IPS DF 6.9 (cell line): Measurements from ENCODE around the gene MAS1.
"Not testable (repeated sequence)": the region's sequence is repeated elsewhere in the genome, so short reads cannot be mapped to it uniquely, and the experiment has no call there.

Experiments
- DNase-seq: peaks from one replicate; pipeline ENCODE4 v3.0.0-alpha.2; 2013; ENCODE audit warnings: low read depth, low spot score
- H3K27ac ChIP-seq: one replicate; pipeline ENCODE4 v1.5.1; 2013; ENCODE audit warnings: low read length, control low read depth
- H3K27me3 ChIP-seq: 2 replicates; pipeline ENCODE4 v1.6.1; 2013; ENCODE audit warnings: mild to moderate bottlenecking, low read length; ENCODE audit not compliant: control insufficient read depth, insufficient read depth
- H3K36me3 ChIP-seq: 2 replicates; pipeline ENCODE4 v1.6.1; 2013; ENCODE audit warnings: low read length; ENCODE audit not compliant: control insufficient read depth, insufficient read depth
- H3K4me1 ChIP-seq: 2 replicates; pipeline ENCODE4 v1.6.1; 2013; ENCODE audit warnings: low read length; ENCODE audit not compliant: control insufficient read depth, insufficient read depth
- H3K4me3 ChIP-seq: 2 replicates; pipeline ENCODE4 v1.5.1; 2013; ENCODE audit warnings: mild to moderate bottlenecking, low read length
- H3K9me3 ChIP-seq: 2 replicates; pipeline ENCODE4 v1.6.1; 2013; ENCODE audit warnings: low read length, inconsistent platforms; ENCODE audit not compliant: control insufficient read depth, insufficient read depth
- WGBS: extraction: QIAGEN DNeasy Blood & Tissue Kit; methylation state at CpG from one replicate; pipeline ENCODE4 v1.1.7; 2013; ENCODE audit warnings: mixed read lengths, missing lambda C conversion rate; ENCODE audit not compliant: insufficient read length, insufficient coverage; 5-methylcytosine and 5-hydroxymethylcytosine counted together

MAS1 gene

GRCh38 chr6:159890792-159891191 lies at the start of gene MAS1:
MAS1 (plus strand) TSS chr6:159890988; CDS start chr6:159906956, 15,968 bp downstream.
- Histone ChIP-seq H3K4me1 (no peaks in the 10 kb centered on the region), H3K4me3 (no peak within 1 kb of the TSS), H3K27me3 (no peaks in the 10 kb centered on the region), H3K36me3 (no peaks in the 10 kb centered on the region), H3K9me3 (no peaks in the 10 kb centered on the region), H3K27ac (no peak within 1 kb of the TSS)
- WGBS, result no CpG with 5 or more reads among the region's 7 CpGs
- no peak for DNase-seq

GRCh38 chr6:159842035-159842434 lies 48.8 kb upstream of the MAS1 start:
- Histone ChIP-seq H3K27me3 (no peaks in the 10 kb centered on the region), H3K9me3 (no peaks in the 10 kb centered on the region), H3K4me1 (no peaks in the 10 kb centered on the region), H3K36me3 (no peaks in the 10 kb centered on the region), H3K27ac (no peak overlapping the region), H3K4me3 (no peak overlapping the region)
- no peak for DNase-seq
- WGBS, result no CpG with 5 or more reads among the region's 4 CpGs

GRCh38 chr6:159844737-159845645 lies 45.8 kb upstream of the MAS1 start:
- DNase-seq, result no peak
- H3K36me3 ChIP-seq, result no peaks in the 10 kb centered on the region

GRCh38 chr6:159848552-159848951 lies 42.2 kb upstream of the MAS1 start:
- not testable (repeated sequence) for H3K9me3 ChIP-seq, H3K27ac ChIP-seq, H3K36me3 ChIP-seq, H3K27me3 ChIP-seq, DNase-seq, H3K4me1 ChIP-seq, H3K4me3 ChIP-seq
- no CpG with 5 or more reads among the region's 5 CpGs for WGBS

More at GRCh38 chr6:159844737-159845645, 45.8 kb upstream of the MAS1 start:
- no CpG with 5 or more reads among the region's 13 CpGs for WGBS
- Histone ChIP-seq H3K27ac (no peak overlapping the region), H3K4me1 (no peaks in the 10 kb centered on the region), H3K4me3 (no peak overlapping the region), H3K27me3 (no peaks in the 10 kb centered on the region), H3K9me3 (no peaks in the 10 kb centered on the region)

GRCh38 chr6:159849851-159850250 lies 40.9 kb upstream of the MAS1 start:
- H3K27ac ChIP-seq, H3K9me3 ChIP-seq, H3K27me3 ChIP-seq, DNase-seq, H3K4me3 ChIP-seq, H3K36me3 ChIP-seq, H3K4me1 ChIP-seq: not testable (repeated sequence)
- no CpG with 5 or more reads among the region's 1 CpG for WGBS

GRCh38 chr6:159852877-159853276 lies 37.9 kb upstream of the MAS1 start:
- no peak for DNase-seq

GRCh38 chr6:159853754-159854153 lies 37.0 kb upstream of the MAS1 start:
- H3K9me3 ChIP-seq, result no peaks in the 10 kb centered on the region
- no peaks in the 10 kb centered on the region for H3K36me3 ChIP-seq
- H3K27me3 ChIP-seq, result no peaks in the 10 kb centered on the region
- no peak overlapping the region for H3K4me3 ChIP-seq
- no peak overlapping the region for H3K27ac ChIP-seq
- no peaks in the 10 kb centered on the region for H3K4me1 ChIP-seq
- DNase-seq, result no peak

More at GRCh38 chr6:159852877-159853276, 37.9 kb upstream of the MAS1 start:
- H3K36me3 ChIP-seq, result no peaks in the 10 kb centered on the region
- no peaks in the 10 kb centered on the region for H3K27me3 ChIP-seq
- WGBS, result no CpG with 5 or more reads among the region's 6 CpGs
- no peak overlapping the region for H3K4me3 ChIP-seq
- no peak overlapping the region for H3K27ac ChIP-seq
- H3K9me3 ChIP-seq, result no peaks in the 10 kb centered on the region
- no peaks in the 10 kb centered on the region for H3K4me1 ChIP-seq

GRCh38 chr6:159854959-159855358 lies 35.8 kb upstream of the MAS1 start:
- Histone ChIP-seq H3K4me3 (no peak overlapping the region), H3K36me3 (no peaks in the 10 kb centered on the region), H3K27ac (no peak overlapping the region), H3K9me3 (no peaks in the 10 kb centered on the region), H3K4me1 (no peaks in the 10 kb centered on the region), H3K27me3 (no peaks in the 10 kb centered on the region)
- WGBS, result no CpG with 5 or more reads among the region's 3 CpGs
- no peak for DNase-seq

- H3K9me3 ChIP-seq, result no peaks in the 10 kb centered on the region
- no peak overlapping the region for H3K4me3 ChIP-seq
- no peaks in the 10 kb centered on the region for H3K27me3 ChIP-seq
- no peaks in the 10 kb centered on the region for H3K4me1 ChIP-seq
- no peak overlapping the region for H3K27ac ChIP-seq
- DNase-seq, result no peak
- no peaks in the 10 kb centered on the region for H3K36me3 ChIP-seq
- WGBS, result no CpG with 5 or more reads among the region's 1 CpG
These were observed 32.5 kb upstream of the MAS1 start for GRCh38 chr6:159858259-159858658.

- H3K9me3 ChIP-seq, result no peaks in the 10 kb centered on the region; the same call in 1 of the 2 replicates
- H3K27me3 ChIP-seq, result no peaks in the 10 kb centered on the region
- 100% methylated on average over 1 of the region's 1 CpG for WGBS
- H3K4me1 ChIP-seq, result no peaks in the 10 kb centered on the region
- H3K4me3 ChIP-seq, result no peak overlapping the region
- H3K36me3 ChIP-seq, result no peaks in the 10 kb centered on the region
- DNase-seq, result no peak
- no peak overlapping the region for H3K27ac ChIP-seq
These were observed 30.3 kb upstream of the MAS1 start for GRCh38 chr6:159860482-159860881.

- H3K36me3 ChIP-seq, result no peaks in the 10 kb centered on the region
- H3K4me1 ChIP-seq, result no peaks in the 10 kb centered on the region
- H3K27me3 ChIP-seq, result no peaks in the 10 kb centered on the region
- H3K9me3 ChIP-seq, result no peaks in the 10 kb centered on the region; the same call in 1 of the 2 replicates
- no CpG with 5 or more reads among the region's 5 CpGs for WGBS
- no peak for DNase-seq
- no peak overlapping the region for H3K4me3 ChIP-seq
- H3K27ac ChIP-seq, result no peak overlapping the region
These were observed 28.7 kb upstream of the MAS1 start for GRCh38 chr6:159862103-159862502.
